GM12872 (cell line): ENCODE measurements around the gene RNF225.

Source experiments
- TF ChIP-seq, protein P1 (sequence below): IDR thresholded peaks from 3 replicates; pipeline ENCODE4 v1.5.1; 2011; ENCODE audit warnings: low read depth, mild to moderate bottlenecking, low read length, moderate library complexity; ENCODE audit not compliant: insufficient read depth

Gene RNF225

DNA sequence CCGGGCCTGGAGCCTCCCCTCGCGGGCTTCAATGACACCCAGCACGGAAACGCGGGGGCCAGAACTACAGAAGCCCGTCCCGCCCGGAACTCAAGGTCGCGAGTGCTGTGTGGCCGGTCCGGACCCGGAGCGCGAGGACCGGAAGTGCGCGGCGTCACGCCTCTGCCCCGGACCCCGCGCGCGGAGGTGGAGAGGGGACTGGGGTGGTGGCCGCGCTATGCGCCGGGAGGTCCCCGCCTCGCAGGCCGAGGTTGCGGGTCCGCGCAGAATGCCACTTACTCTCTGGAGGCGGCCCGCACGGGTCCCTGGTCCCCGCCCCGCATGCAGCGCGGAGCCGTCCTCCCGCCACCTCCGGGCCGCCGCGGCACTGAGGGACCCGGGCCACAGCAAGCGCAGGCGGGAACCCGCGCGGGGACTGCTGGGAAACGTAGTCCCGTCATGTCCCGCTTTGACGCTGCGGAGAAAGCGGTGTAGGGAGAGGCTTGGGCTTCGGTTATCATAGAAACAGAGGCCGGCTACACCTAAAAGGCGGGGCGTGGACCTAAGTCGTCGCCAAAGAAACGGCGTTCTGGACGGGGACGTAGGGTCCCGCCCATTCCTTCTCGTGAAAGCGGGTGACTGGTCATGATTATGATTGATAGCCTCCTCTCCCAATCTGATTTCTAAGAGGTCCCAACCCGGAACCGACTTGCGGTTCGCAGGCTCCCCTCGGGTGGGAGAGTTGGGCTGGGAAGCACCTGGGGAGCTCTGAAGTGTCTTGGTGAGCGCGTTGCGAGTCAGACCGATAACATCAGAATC is 14.6 kb upstream of the RNF225 start, which contains the start of gene ZNF837:
Gene ZNF837, minus strand, starts transcription at position 369 of the 798 bp plus-strand sequence. CDS start 11,698 bp downstream, outside the sequence.
- TF ChIP-seq, protein P1, sequence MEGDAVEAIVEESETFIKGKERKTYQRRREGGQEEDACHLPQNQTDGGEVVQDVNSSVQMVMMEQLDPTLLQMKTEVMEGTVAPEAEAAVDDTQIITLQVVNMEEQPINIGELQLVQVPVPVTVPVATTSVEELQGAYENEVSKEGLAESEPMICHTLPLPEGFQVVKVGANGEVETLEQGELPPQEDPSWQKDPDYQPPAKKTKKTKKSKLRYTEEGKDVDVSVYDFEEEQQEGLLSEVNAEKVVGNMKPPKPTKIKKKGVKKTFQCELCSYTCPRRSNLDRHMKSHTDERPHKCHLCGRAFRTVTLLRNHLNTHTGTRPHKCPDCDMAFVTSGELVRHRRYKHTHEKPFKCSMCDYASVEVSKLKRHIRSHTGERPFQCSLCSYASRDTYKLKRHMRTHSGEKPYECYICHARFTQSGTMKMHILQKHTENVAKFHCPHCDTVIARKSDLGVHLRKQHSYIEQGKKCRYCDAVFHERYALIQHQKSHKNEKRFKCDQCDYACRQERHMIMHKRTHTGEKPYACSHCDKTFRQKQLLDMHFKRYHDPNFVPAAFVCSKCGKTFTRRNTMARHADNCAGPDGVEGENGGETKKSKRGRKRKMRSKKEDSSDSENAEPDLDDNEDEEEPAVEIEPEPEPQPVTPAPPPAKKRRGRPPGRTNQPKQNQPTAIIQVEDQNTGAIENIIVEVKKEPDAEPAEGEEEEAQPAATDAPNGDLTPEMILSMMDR = no peak

DNA sequence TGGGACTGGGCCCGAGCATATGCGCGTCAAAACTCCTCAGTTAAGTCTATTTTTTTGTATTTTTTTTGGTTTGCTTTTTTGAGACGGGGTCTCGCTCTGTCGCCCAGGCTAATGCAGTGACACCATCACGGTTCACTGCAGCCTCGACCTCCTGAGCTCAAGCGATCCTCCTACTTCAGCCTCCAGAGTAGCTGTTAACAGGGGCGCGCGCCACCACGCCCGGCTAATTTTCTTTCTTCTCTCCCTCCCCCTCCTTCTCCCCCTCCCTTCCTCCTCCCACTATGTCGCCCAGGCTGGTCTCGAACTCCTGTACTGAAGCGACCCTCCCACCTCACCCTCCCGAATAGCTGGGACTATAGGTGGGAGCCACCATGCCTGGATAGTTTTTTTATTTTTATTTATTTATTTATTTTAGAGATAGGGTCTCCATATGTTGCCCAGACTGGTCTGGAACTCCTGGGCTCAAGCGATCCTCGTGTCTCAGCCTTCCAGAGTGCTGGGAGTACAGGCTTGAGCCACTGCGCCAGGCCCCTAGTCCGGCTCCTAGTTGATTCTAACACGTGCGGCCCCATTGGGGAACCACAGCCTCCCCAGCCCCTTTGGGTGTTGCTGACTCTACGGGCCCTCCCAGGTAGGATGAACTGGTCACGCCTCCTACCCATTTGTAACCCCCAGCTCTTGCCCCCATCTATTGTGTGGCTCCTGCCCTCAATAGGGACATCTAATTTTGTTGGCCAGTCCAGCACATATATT is 13.8 kb upstream of the RNF225 start:
- TF ChIP-seq, protein P1 = no peak

DNA sequence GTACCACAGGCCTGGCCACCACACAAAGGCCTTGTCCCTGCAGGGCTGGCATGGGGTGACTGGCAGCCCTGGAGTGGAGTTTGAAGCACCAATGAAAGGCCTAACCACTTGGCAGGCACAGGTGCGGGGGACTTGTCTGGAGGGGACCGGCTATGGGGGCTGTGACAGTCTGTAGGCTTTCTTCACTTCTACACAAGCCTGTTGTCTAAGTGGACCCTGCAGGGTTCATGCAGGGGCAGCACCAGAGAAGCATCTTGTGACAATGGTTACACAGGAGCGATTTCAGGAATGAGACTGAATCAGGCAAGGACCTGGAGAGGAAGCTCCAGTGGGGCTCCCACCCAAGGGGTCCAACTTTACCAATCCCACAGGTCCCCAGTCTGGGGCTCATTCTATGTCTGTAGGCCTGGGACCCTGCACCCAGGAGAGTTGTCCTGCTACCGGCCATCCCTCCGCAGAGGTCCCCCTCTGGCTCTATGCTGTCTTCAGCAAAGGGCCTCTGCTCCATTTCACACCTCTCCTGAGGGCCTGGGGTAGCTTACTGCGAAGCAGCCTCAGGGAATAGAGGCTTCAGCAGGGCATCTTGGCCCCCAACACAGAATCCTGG is 12.4 kb upstream of the RNF225 start:
- TF ChIP-seq, protein P1 = no peak

DNA sequence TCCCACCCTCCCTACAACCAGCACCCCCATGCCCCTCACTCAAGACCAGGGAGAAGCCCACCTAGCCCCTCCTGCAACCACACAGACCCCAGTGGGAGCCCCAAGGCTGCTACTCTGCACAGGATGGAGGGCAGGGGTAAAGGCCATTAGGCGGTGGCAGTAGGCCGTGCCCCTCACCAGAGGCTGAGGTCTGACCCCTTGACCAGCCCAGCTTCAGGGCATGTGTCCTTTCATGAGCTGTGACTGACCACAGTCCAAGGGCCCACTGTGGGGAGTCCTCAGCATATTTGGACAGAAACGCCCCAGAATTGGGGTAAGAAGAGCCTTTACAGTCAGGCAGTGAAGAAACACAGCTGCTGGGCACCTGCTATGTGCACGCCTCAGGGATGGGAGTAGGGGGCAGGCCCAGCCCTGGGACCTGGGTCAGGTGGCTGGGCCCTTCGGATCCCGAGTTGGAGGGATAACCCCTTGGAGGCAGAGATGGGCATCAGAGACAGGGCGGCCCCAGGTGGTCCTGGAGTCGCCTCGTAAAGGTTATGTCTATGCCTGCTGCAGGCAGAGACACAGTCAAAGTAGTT is 10.1 kb upstream of the RNF225 start:
- TF ChIP-seq, protein P1 = no peak

DNA sequence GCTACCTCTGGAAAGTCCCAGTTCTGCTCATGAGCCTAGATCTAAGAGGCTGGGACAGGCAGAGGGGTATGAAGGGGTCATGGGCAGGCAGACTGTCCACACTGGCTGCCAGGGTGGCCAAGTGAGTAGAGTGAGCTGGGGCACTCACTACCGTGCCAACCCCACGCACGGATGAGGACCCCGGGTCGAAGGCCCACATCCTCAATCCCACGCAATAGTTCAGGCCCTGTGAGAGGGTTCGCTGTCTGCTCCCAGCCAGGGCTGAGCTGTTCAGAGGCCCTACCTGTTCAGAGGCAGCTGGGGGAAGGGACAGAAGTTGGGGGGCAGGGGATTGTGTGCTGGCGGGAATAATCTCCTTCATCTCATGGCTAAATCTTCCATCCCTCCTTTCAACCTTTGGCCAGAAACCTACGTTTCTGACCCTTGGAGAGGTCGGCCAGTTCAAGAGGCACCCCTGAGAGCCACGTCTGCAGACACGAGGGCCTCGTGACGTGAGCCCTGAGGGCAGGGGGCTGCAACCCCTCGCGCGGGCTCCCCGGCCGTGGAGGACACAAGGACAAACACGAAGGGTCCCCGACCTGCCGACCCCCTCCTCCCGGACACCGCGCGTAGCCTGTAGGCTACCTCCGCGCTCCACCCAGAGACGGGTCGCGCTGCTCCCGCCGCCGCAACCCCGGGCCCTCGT is 9.4 kb upstream of the RNF225 start:
- TF ChIP-seq, protein P1 = no peak

DNA sequence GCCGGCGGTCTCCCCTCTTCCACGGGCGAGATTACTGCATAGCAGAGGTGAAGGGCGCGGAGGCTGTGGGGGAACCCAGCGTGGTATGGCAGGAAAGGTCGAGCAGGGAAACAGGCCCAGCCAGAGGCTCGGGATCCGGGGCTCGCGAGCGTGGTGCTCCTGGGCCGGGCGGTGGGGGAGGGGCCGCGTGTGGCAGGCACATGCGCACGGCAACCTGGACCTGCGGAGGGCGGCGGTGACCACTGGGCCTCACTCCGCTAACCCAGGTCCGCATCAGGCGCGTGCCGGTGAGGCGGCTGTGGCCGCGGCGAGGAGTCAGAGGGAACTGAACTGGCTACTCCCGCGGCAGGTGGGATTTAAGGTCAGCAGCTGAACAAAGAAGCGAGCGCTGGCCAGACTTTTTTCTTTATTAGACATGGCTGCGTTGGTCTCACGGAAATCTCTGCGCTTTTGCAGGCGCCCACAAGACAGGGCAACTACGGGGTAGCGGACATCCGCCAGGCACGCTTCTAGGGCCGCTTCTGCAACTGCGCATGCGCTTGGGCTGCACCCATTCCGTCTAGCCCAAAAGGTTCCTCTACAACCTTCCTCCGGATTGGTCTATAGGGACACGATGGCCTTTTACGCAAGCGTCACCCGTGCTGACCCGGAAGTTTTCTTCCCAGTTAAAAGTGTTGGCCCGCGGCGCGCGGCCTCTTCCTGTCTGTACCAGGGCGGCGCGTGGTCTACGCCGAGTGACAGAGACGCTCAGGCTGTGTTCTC is 8.7 kb upstream of the RNF225 start, which contains the start of gene RPS5:
Gene RPS5, plus strand, starts transcription at position 694 of the 762 bp plus-strand sequence. CDS start 869 bp downstream, outside the sequence.
- TF ChIP-seq, protein P1 = no peak
